AG09319 (cell line): ENCODE measurements around the gene STAB2.

Experiments
- DNase-seq: peaks from one replicate; pipeline ENCODE4 v3.0.0-alpha.2; 2010; ENCODE audit warnings: low read depth; ENCODE audit errors: extremely low read depth
- TF ChIP-seq, protein P1 (sequence below): IDR thresholded peaks from 2 replicates; pipeline ENCODE4 v1.5.1; 2011; ENCODE audit warnings: low read depth, mild to moderate bottlenecking, inconsistent platforms, low read length, moderate library complexity

The STAB2 gene

DNA sequence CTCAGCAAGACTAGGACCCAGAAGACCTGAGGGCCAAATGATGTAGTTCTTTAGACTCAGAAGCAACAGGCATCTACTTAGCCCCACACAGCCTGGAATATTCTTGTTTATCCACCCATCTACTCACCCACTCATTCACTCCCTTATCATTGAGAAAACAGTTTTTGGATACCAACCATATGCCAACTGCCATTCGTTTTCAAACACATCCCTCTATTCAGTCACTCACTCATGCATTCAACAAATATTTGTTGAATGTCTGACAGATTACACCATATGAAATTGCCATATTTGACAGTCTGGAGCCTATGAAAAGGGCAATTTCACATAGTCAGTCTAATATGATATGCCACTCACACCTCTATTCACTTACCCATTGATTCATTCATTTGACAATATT lies 150.8 kb downstream of the STAB2 start:
- DNase-seq: no peak
- TF ChIP-seq, protein P1, sequence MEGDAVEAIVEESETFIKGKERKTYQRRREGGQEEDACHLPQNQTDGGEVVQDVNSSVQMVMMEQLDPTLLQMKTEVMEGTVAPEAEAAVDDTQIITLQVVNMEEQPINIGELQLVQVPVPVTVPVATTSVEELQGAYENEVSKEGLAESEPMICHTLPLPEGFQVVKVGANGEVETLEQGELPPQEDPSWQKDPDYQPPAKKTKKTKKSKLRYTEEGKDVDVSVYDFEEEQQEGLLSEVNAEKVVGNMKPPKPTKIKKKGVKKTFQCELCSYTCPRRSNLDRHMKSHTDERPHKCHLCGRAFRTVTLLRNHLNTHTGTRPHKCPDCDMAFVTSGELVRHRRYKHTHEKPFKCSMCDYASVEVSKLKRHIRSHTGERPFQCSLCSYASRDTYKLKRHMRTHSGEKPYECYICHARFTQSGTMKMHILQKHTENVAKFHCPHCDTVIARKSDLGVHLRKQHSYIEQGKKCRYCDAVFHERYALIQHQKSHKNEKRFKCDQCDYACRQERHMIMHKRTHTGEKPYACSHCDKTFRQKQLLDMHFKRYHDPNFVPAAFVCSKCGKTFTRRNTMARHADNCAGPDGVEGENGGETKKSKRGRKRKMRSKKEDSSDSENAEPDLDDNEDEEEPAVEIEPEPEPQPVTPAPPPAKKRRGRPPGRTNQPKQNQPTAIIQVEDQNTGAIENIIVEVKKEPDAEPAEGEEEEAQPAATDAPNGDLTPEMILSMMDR: no peak

- no peak for DNase-seq
These were observed 155.4 kb downstream of the STAB2 start for GRCh38 chr12:103742349-103742932.

DNA sequence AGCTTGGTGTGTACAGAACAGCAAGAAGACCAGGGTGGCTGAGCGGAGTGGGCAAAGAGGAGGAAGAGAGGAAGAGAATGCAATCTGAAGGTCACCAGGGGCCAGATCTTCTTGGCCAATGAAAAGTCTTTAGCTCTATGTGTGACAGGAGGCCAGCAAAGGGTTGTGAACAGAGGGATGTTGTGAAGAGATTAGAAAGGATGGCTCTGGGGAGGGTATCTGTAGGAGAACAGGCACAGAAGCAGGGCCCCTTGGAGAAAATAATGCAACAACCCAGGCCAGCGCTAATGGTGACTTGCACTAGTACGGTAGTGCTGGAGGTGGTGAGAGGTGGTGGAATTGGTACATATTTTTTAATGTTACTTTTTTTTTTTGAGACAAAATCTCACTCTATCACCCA lies 156.7 kb downstream of the STAB2 start:
- TF ChIP-seq, protein P1: no peak
- no peak for DNase-seq

More at GRCh38 chr12:103742349-103742932, 155.4 kb downstream of the STAB2 start:
- TF ChIP-seq, protein P1: no peak

- TF ChIP-seq, protein P1: no peak
- no peak for DNase-seq
These were observed 158.9 kb downstream of the STAB2 start for GRCh38 chr12:103745962-103746361.

DNA sequence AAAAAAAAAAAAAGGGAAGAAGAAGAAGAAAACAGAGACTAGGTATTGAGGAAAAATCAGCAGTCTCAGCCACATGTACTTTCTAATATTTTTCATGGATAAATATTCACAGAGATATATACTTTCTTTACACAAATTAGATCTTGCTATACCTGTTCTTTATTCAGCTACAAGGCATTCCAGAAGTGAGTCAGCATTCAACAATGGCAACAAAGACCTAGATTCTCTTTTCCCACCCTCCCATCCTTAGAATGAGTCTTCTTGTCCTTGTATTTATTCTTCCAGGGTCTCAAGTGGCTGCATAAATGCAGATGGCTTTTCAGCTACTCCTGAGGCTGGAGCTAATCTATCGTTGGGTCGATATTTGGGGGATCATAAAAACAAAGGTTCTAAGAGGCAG lies 160.9 kb downstream of the STAB2 start:
- no peak for DNase-seq
- TF ChIP-seq, protein P1: no peak

- no peak for DNase-seq
- TF ChIP-seq, protein P1: no peak
These were observed 161.8 kb downstream of the STAB2 start for GRCh38 chr12:103748875-103749274.

- no peak for DNase-seq
These were observed 164.1 kb downstream of the STAB2 start for GRCh38 chr12:103751171-103751570.

More at GRCh38 chr12:103751171-103751570, 164.1 kb downstream of the STAB2 start:
- TF ChIP-seq, protein P1: no peak
